OCI-LY1 (cell line): ENCODE data around the gene CREB3L2.

Experiments
- CTCF ChIP-seq: fragments of 200-600 bp; sonication (generic), shearing (Covaris generic); IDR thresholded peaks from 2 replicates; pipeline ENCODE4 v1.5.1; 2017; ENCODE audit warnings: mild to moderate bottlenecking, antibody characterized with exemption, low read length, moderate library complexity, mixed read lengths
- EZH2 ChIP-seq: fragments of 200-600 bp; sonication (generic), shearing (Covaris generic); IDR thresholded peaks from 2 replicates; pipeline ENCODE4 v1.8.0; 2017; ENCODE audit warnings: borderline replicate concordance, mixed run types, mild to moderate bottlenecking, antibody characterized with exemption, low read length, moderate library complexity, mixed read lengths

- TF ChIP-seq EZH2 (no peak), CTCF (no peak)
Observed at GRCh38 chr7:137933270-137934017, 68.4 kb downstream of the CREB3L2 start.
